ENCODE measurements around the gene ELMOD3. TPM values are rescaled to one million over a fixed set of nuclear protein-coding genes. Genes with fewer than 3 reads are reported as not detected.

Gene ELMOD3
- total and polyA plus RNA-seq, 4 donors = 9.5 to 38.3 (median 21.8) TPM

- no peak overlapping the region for H3K4me3 ChIP-seq (ENCODE audit: low read length in 2 of 2)
- no peaks in the 10 kb centered on the region for H3K9me3 ChIP-seq (ENCODE audit: control insufficient read depth, low read length)
- 34 to 44% methylated on average over 14 to 16 of the region's 16 CpGs for WGBS, 2 donors
- H3K27me3 ChIP-seq (ENCODE audit: control insufficient read depth in 1 of 2, insufficient read depth in 2 of 2, low read length in 1 of 2) = no peaks in the 10 kb centered on the region
- no peak overlapping the region for H3K27ac ChIP-seq (ENCODE audit: low read depth in 1 of 2, low read length in 2 of 2)
- no peaks in the 10 kb centered on the region for H3K4me1 ChIP-seq (ENCODE audit: control insufficient read depth in 1 of 2, insufficient read depth in 2 of 2, low read length in 2 of 2)
- intact Hi-C loops (cut with DNase I) = loop anchor here in 1 of 2 donors (10.0 kb wide), 1 partner anchor 64 kb away; no protein-coding TSS in a partner anchor
- DNase-seq (no peak), ATAC-seq (ENCODE audit: low FRiP score) (no peak)
- no peaks in the 10 kb centered on the region for H3K36me3 ChIP-seq (ENCODE audit: control insufficient read depth in 1 of 2, insufficient read depth in 2 of 2, low read length in 1 of 2)
These were observed 76.4 kb downstream of the ELMOD3 start for GRCh38 chr2:85430752-85431569.

- DNase-seq (no peak), ATAC-seq (ENCODE audit: low FRiP score) (no peak)
- Histone ChIP-seq H3K4me3 (ENCODE audit: low read length in 2 of 2) (no peak overlapping the region), H3K36me3 (ENCODE audit: control insufficient read depth in 1 of 2, insufficient read depth in 2 of 2, low read length in 1 of 2) (no peaks in the 10 kb centered on the region), H3K4me1 (ENCODE audit: control insufficient read depth in 1 of 2, insufficient read depth in 2 of 2, low read length in 2 of 2) (no peaks in the 10 kb centered on the region), H3K9me3 (ENCODE audit: control insufficient read depth, low read length) (no peaks in the 10 kb centered on the region), H3K27me3 (ENCODE audit: control insufficient read depth in 1 of 2, insufficient read depth in 2 of 2, low read length in 1 of 2) (no peaks in the 10 kb centered on the region), H3K27ac (ENCODE audit: low read depth in 1 of 2, low read length in 2 of 2) (no peak overlapping the region)
- intact Hi-C loops (cut with DNase I) = loop anchor here in 1 of 2 donors (10.0 kb wide), 1 partner anchor 63 kb away; no protein-coding TSS in a partner anchor
- 84 to 91% methylated on average over 10 of the region's 10 CpGs for WGBS, 2 donors
These were observed 77.1 kb downstream of the ELMOD3 start for GRCh38 chr2:85431570-85432205.

- no peaks in the 10 kb centered on the region for H3K9me3 ChIP-seq (ENCODE audit: control insufficient read depth, low read length)
- no peak overlapping the region for H3K4me3 ChIP-seq (ENCODE audit: low read length in 2 of 2)
- H3K4me1 ChIP-seq (ENCODE audit: control insufficient read depth in 1 of 2, insufficient read depth in 2 of 2, low read length in 2 of 2) = no peaks in the 10 kb centered on the region
- no peak overlapping the region for H3K27ac ChIP-seq (ENCODE audit: low read depth in 1 of 2, low read length in 2 of 2)
- WGBS, 2 donors = 35 to 44% methylated on average over 6 of the region's 6 CpGs
- DNase-seq (peak; percentile 83 to 86), ATAC-seq (ENCODE audit: low FRiP score) (peak; percentile 51)
- no peaks in the 10 kb centered on the region for H3K27me3 ChIP-seq (ENCODE audit: control insufficient read depth in 1 of 2, insufficient read depth in 2 of 2, low read length in 1 of 2)
- H3K36me3 ChIP-seq (ENCODE audit: control insufficient read depth in 1 of 2, insufficient read depth in 2 of 2, low read length in 1 of 2) = no peaks in the 10 kb centered on the region
- intact Hi-C loops (cut with DNase I) = loop anchor here in 1 of 2 donors (10.0 kb wide), 1 partner anchor 61 kb away; no protein-coding TSS in a partner anchor
These were observed 79.0 kb downstream of the ELMOD3 start for GRCh38 chr2:85433511-85434089.

GRCh38 chr2:85434696-85435095 is 80.1 kb downstream of the ELMOD3 start:
- no peak overlapping the region for H3K27ac ChIP-seq (ENCODE audit: low read depth in 1 of 2, low read length in 2 of 2)
- no peak for ATAC-seq (ENCODE audit: low FRiP score)

GRCh38 chr2:85435220-85435958 is 80.8 kb downstream of the ELMOD3 start:
- Histone ChIP-seq H3K27ac (ENCODE audit: low read depth in 1 of 2, low read length in 2 of 2) (no peak overlapping the region), H3K36me3 (ENCODE audit: control insufficient read depth in 1 of 2, insufficient read depth in 2 of 2, low read length in 1 of 2) (no peaks in the 10 kb centered on the region), H3K4me1 (ENCODE audit: control insufficient read depth in 1 of 2, insufficient read depth in 2 of 2, low read length in 2 of 2) (no peaks in the 10 kb centered on the region), H3K4me3 (ENCODE audit: low read length in 2 of 2) (no peak overlapping the region), H3K27me3 (ENCODE audit: control insufficient read depth in 1 of 2, insufficient read depth in 2 of 2, low read length in 1 of 2) (no peaks in the 10 kb centered on the region), H3K9me3 (ENCODE audit: control insufficient read depth, low read length) (no peaks in the 10 kb centered on the region)
- 93 to 95% methylated on average over 20 to 21 of the region's 21 CpGs for WGBS, 2 donors
- intact Hi-C loops (cut with DNase I) = loop anchor here in 1 of 2 donors (10.0 kb wide), 1 partner anchor 59 kb away; no protein-coding TSS in a partner anchor
- no peak for ATAC-seq (ENCODE audit: low FRiP score)
- DNase-seq = no peak

More at GRCh38 chr2:85434696-85435095, 80.1 kb downstream of the ELMOD3 start:
- Histone ChIP-seq H3K4me3 (ENCODE audit: low read length in 2 of 2) (no peak overlapping the region), H3K36me3 (ENCODE audit: control insufficient read depth in 1 of 2, insufficient read depth in 2 of 2, low read length in 1 of 2) (no peaks in the 10 kb centered on the region), H3K9me3 (ENCODE audit: control insufficient read depth, low read length) (no peaks in the 10 kb centered on the region), H3K27me3 (ENCODE audit: control insufficient read depth in 1 of 2, insufficient read depth in 2 of 2, low read length in 1 of 2) (no peaks in the 10 kb centered on the region), H3K4me1 (ENCODE audit: control insufficient read depth in 1 of 2, insufficient read depth in 2 of 2, low read length in 2 of 2) (no peaks in the 10 kb centered on the region)
- DNase-seq = no peak
- WGBS, 2 donors = 88 to 92% methylated on average over 8 of the region's 8 CpGs
- intact Hi-C loops (cut with DNase I) = loop anchor here in 1 of 2 donors (10.0 kb wide), 1 partner anchor 60 kb away; no protein-coding TSS in a partner anchor

- ATAC-seq (ENCODE audit: low FRiP score) (no peak), DNase-seq (no peak)
- H3K27ac ChIP-seq (ENCODE audit: low read depth in 1 of 2, low read length in 2 of 2) = peak overlapping the region in 1 of 2 donors; percentile 18
- H3K27me3 ChIP-seq (ENCODE audit: control insufficient read depth in 1 of 2, insufficient read depth in 2 of 2, low read length in 1 of 2) = no peaks in the 10 kb centered on the region
- WGBS, 2 donors = 98 to 99% methylated on average over 15 to 16 of the region's 16 CpGs
- H3K4me1 ChIP-seq (ENCODE audit: control insufficient read depth in 1 of 2, insufficient read depth in 2 of 2, low read length in 2 of 2) = no peaks in the 10 kb centered on the region
- no peak overlapping the region for H3K4me3 ChIP-seq (ENCODE audit: low read length in 2 of 2)
- H3K36me3 ChIP-seq (ENCODE audit: control insufficient read depth in 1 of 2, insufficient read depth in 2 of 2, low read length in 1 of 2) = no peaks in the 10 kb centered on the region
- H3K9me3 ChIP-seq (ENCODE audit: control insufficient read depth, low read length) = no peaks in the 10 kb centered on the region
- intact Hi-C loops (cut with DNase I) = loop anchor here in 1 of 2 donors (10.0 kb wide), 1 partner anchor 59 kb away; no protein-coding TSS in a partner anchor
These were observed 81.6 kb downstream of the ELMOD3 start for GRCh38 chr2:85435981-85436835.

- DNase-seq (no peak), ATAC-seq (ENCODE audit: low FRiP score) (no peak)
- intact Hi-C loops (cut with DNase I) = loop anchor here in 1 of 2 donors (10.0 kb wide), 1 partner anchor 58 kb away; no protein-coding TSS in a partner anchor
- Histone ChIP-seq H3K36me3 (ENCODE audit: control insufficient read depth in 1 of 2, insufficient read depth in 2 of 2, low read length in 1 of 2) (no peaks in the 10 kb centered on the region), H3K9me3 (ENCODE audit: control insufficient read depth, low read length) (no peaks in the 10 kb centered on the region), H3K27ac (ENCODE audit: low read depth in 1 of 2, low read length in 2 of 2) (peak overlapping the region in 1 of 2 donors; percentile 75), H3K4me1 (ENCODE audit: control insufficient read depth in 1 of 2, insufficient read depth in 2 of 2, low read length in 2 of 2) (no peaks in the 10 kb centered on the region), H3K27me3 (ENCODE audit: control insufficient read depth in 1 of 2, insufficient read depth in 2 of 2, low read length in 1 of 2) (no peaks in the 10 kb centered on the region), H3K4me3 (ENCODE audit: low read length in 2 of 2) (no peak overlapping the region)
- 75 to 86% methylated on average over 10 of the region's 10 CpGs for WGBS, 2 donors
These were observed 82.4 kb downstream of the ELMOD3 start for GRCh38 chr2:85436836-85437487.
